ENCODE results near the gene ARHGAP20.
"Not testable (repeated sequence)": the region's sequence is repeated elsewhere in the genome, so short reads cannot be mapped to it uniquely, and the experiment has no call there.

The ARHGAP20 gene

GRCh38 chr11:110713449-110713776 lies 1.2 kb upstream of the ARHGAP20 start:
- DNase-seq: no peak

GRCh38 chr11:110712659-110713448 lies 617 bp upstream of the ARHGAP20 start:
- peak; percentile 46 to 64 (median 47) for DNase-seq

- no peak for DNase-seq
Measured at GRCh38 chr11:110711448-110711775, 825 bp downstream of the ARHGAP20 start.

- peak; percentile 38 to 45 (median 39) for DNase-seq
Measured at GRCh38 chr11:110710628-110711381, 1.4 kb downstream of the ARHGAP20 start.

- no peak for DNase-seq
Measured at GRCh38 chr11:110704210-110704864, 7.9 kb downstream of the ARHGAP20 start.

GRCh38 chr11:110691926-110692325 lies 20.3 kb downstream of the ARHGAP20 start:
- DNase-seq: no peak

GRCh38 chr11:110689306-110689705 lies 22.9 kb downstream of the ARHGAP20 start:
- no peak for DNase-seq

- DNase-seq: peak in 1 of 3 donors; percentile 21
Measured at GRCh38 chr11:110679323-110679975, 32.8 kb downstream of the ARHGAP20 start.

- no peak for DNase-seq
Measured at GRCh38 chr11:110675548-110675947, 36.7 kb downstream of the ARHGAP20 start.

- no peak for DNase-seq
Measured at GRCh38 chr11:110665689-110666465, 46.4 kb downstream of the ARHGAP20 start.

GRCh38 chr11:110655967-110656366 lies 56.3 kb downstream of the ARHGAP20 start:
- DNase-seq: no peak

- DNase-seq: no peak
Measured at GRCh38 chr11:110654456-110654855, 57.8 kb downstream of the ARHGAP20 start.

- DNase-seq: no peak
Measured at GRCh38 chr11:110645253-110645652, 67.0 kb downstream of the ARHGAP20 start.

- DNase-seq: no peak
Measured at GRCh38 chr11:110634370-110634769, 77.9 kb downstream of the ARHGAP20 start.

- DNase-seq: no peak
Measured at GRCh38 chr11:110631551-110631950, 80.7 kb downstream of the ARHGAP20 start.

- no peak for DNase-seq
Measured at GRCh38 chr11:110629594-110629993, 82.6 kb downstream of the ARHGAP20 start.

- no peak for DNase-seq
Measured at GRCh38 chr11:110621826-110622225, 90.4 kb downstream of the ARHGAP20 start.

- DNase-seq: not testable (repeated sequence)
Measured at GRCh38 chr11:110619366-110619765, 92.9 kb downstream of the ARHGAP20 start.

GRCh38 chr11:110614031-110614430 lies 98.2 kb downstream of the ARHGAP20 start:
- DNase-seq: no peak

- DNase-seq: no peak
Measured at GRCh38 chr11:110613197-110613918, 98.9 kb downstream of the ARHGAP20 start.

GRCh38 chr11:110606415-110606814 lies 105.8 kb downstream of the ARHGAP20 start:
- DNase-seq: no peak

- no peak for DNase-seq
Measured at GRCh38 chr11:110601936-110602335, 110.3 kb downstream of the ARHGAP20 start.

Measured in suppressor macrophage treated with lipopolysaccharide for 1 hour (primary cell).